Thoracic aorta (tissue), 2 donors: ENCODE results near the gene LGSN. TPM values are rescaled to one million over a fixed set of nuclear protein-coding genes. Genes with fewer than 3 reads are reported as not detected.
"Not testable (repeated sequence)": the region's sequence is repeated elsewhere in the genome, so short reads cannot be mapped to it uniquely, and the experiment has no call there.

Source experiments
- ATAC-seq: fragments of 150-250 bp; one replicate; pipeline ENCODE4 v1.8.0; 2017; ENCODE audit warnings: low read depth; ENCODE audit not compliant: insufficient number of reproducible peaks, low FRiP score
- DNase-seq: peaks from one replicate; pipeline ENCODE4 v3.0.0-alpha.2; 2020; ENCODE audit warnings: low spot score
- H3K27ac ChIP-seq, 2 donors: fragments of 200-600 bp; sonication (generic); 1 replicate in 1 of 2; 2 replicates in 1 of 2; pipeline ENCODE4 v1.5.1; 2016; ENCODE audit warnings: mild to moderate bottlenecking in 2 of 2, moderate library complexity in 2 of 2
- H3K27me3 ChIP-seq: fragments of 200-600 bp; sonication (generic); replicated peaks from 2 replicates; pipeline ENCODE4 v1.6.0; 2016; ENCODE audit warnings: mild to moderate bottlenecking; ENCODE audit not compliant: insufficient read depth
- H3K36me3 ChIP-seq: fragments of 200-600 bp; sonication (generic); one replicate; pipeline ENCODE4 v1.5.1; 2016
- H3K4me1 ChIP-seq, 2 donors: fragments of 200-600 bp; sonication (generic); 1 replicate in 1 of 2; 2 replicates in 1 of 2; pipeline versions ENCODE4 v1.5.1 to v1.6.0; 2016; ENCODE audit warnings: low read depth in 2 of 2, mild to moderate bottlenecking in 1 of 2; ENCODE audit not compliant: control insufficient read depth in 1 of 2
- H3K4me3 ChIP-seq: fragments of 200-600 bp; sonication (generic); 2 replicates; pipeline ENCODE4 v1.5.1; 2016; ENCODE audit warnings: mild to moderate bottlenecking
- H3K9me3 ChIP-seq: fragments of 200-600 bp; sonication (generic); 2 replicates; pipeline ENCODE4 v1.5.1; 2016
- CTCF ChIP-seq: fragments of 200-600 bp; sonication (generic); IDR thresholded peaks from one replicate; pipeline ENCODE4 v1.5.1; 2019; ENCODE audit warnings: antibody characterized with exemption
- total RNA-seq, 2 donors: library from RNA; depleted of rRNA; stranded (reverse); fragments of >200 nt; gene quantifications; one replicate each; pipeline versions ENCODE4 v1.1.0 to v1.2.3, GENCODE V29; 2016

Gene LGSN
- total RNA-seq = not detected

- H3K27me3 ChIP-seq = no peaks in the 10 kb centered on the region
- no peaks in the 10 kb centered on the region for H3K36me3 ChIP-seq
- H3K4me1 ChIP-seq = no peaks in the 10 kb centered on the region
- no peak within 1 kb of the TSS for H3K27ac ChIP-seq
- TF ChIP-seq CTCF = no peak
- no peaks in the 10 kb centered on the region for H3K9me3 ChIP-seq
- DNase-seq (no peak), ATAC-seq (no peak)
- H3K4me3 ChIP-seq = no peak within 1 kb of the TSS
Measured at GRCh38 chr6:63319939-63320338, at the start of gene LGSN. LGSN (minus strand) TSS chr6:63319983; CDS start chr6:63319943, 40 bp downstream.

- ATAC-seq (no peak), DNase-seq (no peak)
- Histone ChIP-seq H3K27me3 (no peaks in the 10 kb centered on the region), H3K36me3 (no peaks in the 10 kb centered on the region), H3K9me3 (no peaks in the 10 kb centered on the region), H3K4me3 (no peak overlapping the region), H3K27ac (no peak overlapping the region), H3K4me1 (no peaks in the 10 kb centered on the region)
- TF ChIP-seq CTCF = no peak
Measured at GRCh38 chr6:63368347-63368746, 48.6 kb upstream of the LGSN start.

GRCh38 chr6:63362500-63363120 is 42.8 kb upstream of the LGSN start:
- not testable (repeated sequence) for H3K4me3 ChIP-seq, H3K9me3 ChIP-seq, DNase-seq, H3K27me3 ChIP-seq, H3K4me1 ChIP-seq, H3K27ac ChIP-seq, H3K36me3 ChIP-seq, ATAC-seq

GRCh38 chr6:63357384-63357783 is 37.6 kb upstream of the LGSN start:
- H3K4me3 ChIP-seq, H3K4me1 ChIP-seq, DNase-seq, H3K36me3 ChIP-seq, H3K27me3 ChIP-seq, ATAC-seq, H3K27ac ChIP-seq, H3K9me3 ChIP-seq: not testable (repeated sequence)

GRCh38 chr6:63355632-63356031 is 35.8 kb upstream of the LGSN start:
- TF ChIP-seq CTCF = no peak
- no peaks in the 10 kb centered on the region for H3K27me3 ChIP-seq
- H3K4me3 ChIP-seq = no peak overlapping the region
- DNase-seq (no peak), ATAC-seq (no peak)
- no peaks in the 10 kb centered on the region for H3K9me3 ChIP-seq
- no peak overlapping the region for H3K27ac ChIP-seq
- peaks cover 0 to 5% of the 10 kb centered on the region in 2 donors for H3K4me1 ChIP-seq
- H3K36me3 ChIP-seq = no peaks in the 10 kb centered on the region

- DNase-seq = no peak
Measured at GRCh38 chr6:63353286-63353630, 33.5 kb upstream of the LGSN start.

More at GRCh38 chr6:63353286-63353630, 33.5 kb upstream of the LGSN start:
- no peaks in the 10 kb centered on the region for H3K36me3 ChIP-seq
- H3K4me1 ChIP-seq = peaks cover 0 to 5% of the 10 kb centered on the region in 2 donors
- H3K4me3 ChIP-seq = no peak overlapping the region
- no peak overlapping the region for H3K27ac ChIP-seq
- no peaks in the 10 kb centered on the region for H3K27me3 ChIP-seq
- no peak for ATAC-seq
- no peak for TF ChIP-seq CTCF
- H3K9me3 ChIP-seq = no peaks in the 10 kb centered on the region
